Esophagus muscularis mucosa (tissue), 4 donors: ENCODE data around the gene MAD1L1. TPM values are rescaled to one million over a fixed set of nuclear protein-coding genes. Genes with fewer than 3 reads are reported as not detected.

ENCODE experiments used
- DNase-seq: peaks from one replicate; pipeline ENCODE4 v3.0.0-alpha.2; 2017; ENCODE audit errors: extremely low spot score
- H3K27ac ChIP-seq, 4 donors: fragments of 200-600 bp; sonication (generic); replicated peaks in 1 of 4; 1 replicate in 3 of 4; 2 replicates in 1 of 4; pipeline ENCODE4 v1.5.1; 2016 to 2019; ENCODE audit warnings: mild to moderate bottlenecking in 1 of 4
- H3K27me3 ChIP-seq, 4 donors: fragments of 200-600 bp; sonication (generic); one replicate each; pipeline versions ENCODE4 v1.5.1 to v1.6.0; 2016 to 2019
- H3K36me3 ChIP-seq, 4 donors: fragments of 200-600 bp; sonication (generic); one replicate each; pipeline ENCODE4 v1.5.1; 2016 to 2019
- H3K4me1 ChIP-seq, 4 donors: fragments of 200-600 bp; sonication (generic); one replicate each; pipeline ENCODE4 v1.5.1; 2016 to 2019
- H3K4me3 ChIP-seq, 4 donors: fragments of 200-600 bp; sonication (generic); 1 replicate in 2 of 4; 2 replicates in 2 of 4; pipeline ENCODE4 v1.5.1; 2016 to 2019; ENCODE audit warnings: mild to moderate bottlenecking in 4 of 4, moderate library complexity in 1 of 4
- H3K9me3 ChIP-seq, 4 donors: fragments of 200-600 bp; sonication (generic); 1 replicate in 3 of 4; 2 replicates in 1 of 4; pipeline ENCODE4 v1.5.1; 2016 to 2019
- EP300 ChIP-seq: sonication (generic); formaldehyde crosslinking; IDR thresholded peaks from one replicate; pipeline ENCODE4 v1.6.1; 2017; ENCODE audit warnings: antibody characterized with exemption
- POLR2A ChIP-seq: fragments of 450-650 bp; IDR thresholded peaks from one replicate; pipeline ENCODE4 v1.6.1; 2017; ENCODE audit warnings: antibody characterized with exemption, moderate library complexity, mild to moderate bottlenecking, low read depth
- POLR2AphosphoS5 ChIP-seq, 2 donors: sonication (generic); formaldehyde crosslinking; IDR thresholded peaks; one replicate each; pipeline ENCODE4 v1.6.1; 2017; ENCODE audit warnings: antibody characterized with exemption in 2 of 2
- WGBS: methylation state at CpG from one replicate; pipeline ENCODE4 v1.1.5; 2018; 5-methylcytosine and 5-hydroxymethylcytosine counted together
- intact Hi-C: fragments of 100-400 bp; cut with DNase I; formaldehyde crosslinking; loops from one replicate; pipeline ENCODE4 v1.15.1; 2023
- total RNA-seq, 4 donors: library from RNA; depleted of rRNA; stranded (reverse); fragments of >200 nt; gene quantifications; one replicate each; pipeline versions ENCODE4 v1.1.0 to v1.2.1, GENCODE V29; 2016
- TF ChIP-seq, protein P1 (sequence below), 3 experiments: fragments of 200-600 bp in 2 of 3; fragments of 450-650 bp in 1 of 3; sonication (generic) in 2 of 3; IDR thresholded peaks; one replicate each; pipeline ENCODE4 v1.5.1; 2017 to 2019; ENCODE audit warnings: antibody characterized with exemption in 3 of 3, mild to moderate bottlenecking in 2 of 3, moderate library complexity in 1 of 3

Gene MAD1L1
- total RNA-seq, 4 donors from 2014 or later = 22.2 to 33.1 (median 29.5) TPM

DNA sequence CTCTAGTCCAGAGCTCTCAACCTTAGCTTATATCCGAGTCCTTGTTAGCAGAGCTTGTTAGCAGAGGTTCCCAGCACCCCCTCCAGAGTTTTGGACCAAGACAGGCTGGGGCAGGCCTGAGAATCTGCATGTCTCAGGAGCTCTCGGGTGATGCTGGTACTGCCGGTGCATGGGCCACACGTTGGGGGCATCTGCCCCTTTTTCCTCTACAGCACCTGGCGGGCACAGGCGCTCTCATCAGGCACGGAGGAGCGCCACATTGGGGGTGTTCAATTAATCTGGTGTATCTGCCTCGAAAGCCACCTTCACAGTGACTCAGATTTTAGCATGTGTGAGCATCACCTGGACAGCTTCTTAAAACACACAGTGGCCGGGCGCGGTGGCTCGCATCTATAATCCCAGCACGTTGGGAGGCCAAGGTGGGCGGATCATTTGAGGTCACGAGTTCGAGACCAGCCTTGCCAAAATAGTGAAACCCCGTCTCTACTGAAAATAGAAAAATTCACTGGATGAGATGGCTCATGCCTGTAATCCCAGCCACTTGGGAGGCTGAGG is 445.0 kb downstream of the MAD1L1 start:
- no peak overlapping the region for H3K4me3 ChIP-seq
- WGBS = 89% methylated on average over 16 of the region's 18 CpGs
- no peaks in the 10 kb centered on the region for H3K4me1 ChIP-seq
- DNase-seq = peak; percentile 66
- intact Hi-C loops = no loop called here
- H3K36me3 ChIP-seq = no peaks in the 10 kb centered on the region
- no peak overlapping the region for H3K27ac ChIP-seq
- TF ChIP-seq, protein P1, sequence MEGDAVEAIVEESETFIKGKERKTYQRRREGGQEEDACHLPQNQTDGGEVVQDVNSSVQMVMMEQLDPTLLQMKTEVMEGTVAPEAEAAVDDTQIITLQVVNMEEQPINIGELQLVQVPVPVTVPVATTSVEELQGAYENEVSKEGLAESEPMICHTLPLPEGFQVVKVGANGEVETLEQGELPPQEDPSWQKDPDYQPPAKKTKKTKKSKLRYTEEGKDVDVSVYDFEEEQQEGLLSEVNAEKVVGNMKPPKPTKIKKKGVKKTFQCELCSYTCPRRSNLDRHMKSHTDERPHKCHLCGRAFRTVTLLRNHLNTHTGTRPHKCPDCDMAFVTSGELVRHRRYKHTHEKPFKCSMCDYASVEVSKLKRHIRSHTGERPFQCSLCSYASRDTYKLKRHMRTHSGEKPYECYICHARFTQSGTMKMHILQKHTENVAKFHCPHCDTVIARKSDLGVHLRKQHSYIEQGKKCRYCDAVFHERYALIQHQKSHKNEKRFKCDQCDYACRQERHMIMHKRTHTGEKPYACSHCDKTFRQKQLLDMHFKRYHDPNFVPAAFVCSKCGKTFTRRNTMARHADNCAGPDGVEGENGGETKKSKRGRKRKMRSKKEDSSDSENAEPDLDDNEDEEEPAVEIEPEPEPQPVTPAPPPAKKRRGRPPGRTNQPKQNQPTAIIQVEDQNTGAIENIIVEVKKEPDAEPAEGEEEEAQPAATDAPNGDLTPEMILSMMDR (IDR thresholded peaks at IDR 0.05) = no peak
- TF ChIP-seq POLR2A (no peak), EP300 (no peak), POLR2AphosphoS5 (IDR thresholded peaks at IDR 0.05) (no peak)
- peaks cover 0 to 28% (median 22%) of the 10 kb centered on the region in 4 donors for H3K9me3 ChIP-seq
- H3K27me3 ChIP-seq = peaks cover 0 to 42% (median 0%) of the 10 kb centered on the region in 4 donors

DNA sequence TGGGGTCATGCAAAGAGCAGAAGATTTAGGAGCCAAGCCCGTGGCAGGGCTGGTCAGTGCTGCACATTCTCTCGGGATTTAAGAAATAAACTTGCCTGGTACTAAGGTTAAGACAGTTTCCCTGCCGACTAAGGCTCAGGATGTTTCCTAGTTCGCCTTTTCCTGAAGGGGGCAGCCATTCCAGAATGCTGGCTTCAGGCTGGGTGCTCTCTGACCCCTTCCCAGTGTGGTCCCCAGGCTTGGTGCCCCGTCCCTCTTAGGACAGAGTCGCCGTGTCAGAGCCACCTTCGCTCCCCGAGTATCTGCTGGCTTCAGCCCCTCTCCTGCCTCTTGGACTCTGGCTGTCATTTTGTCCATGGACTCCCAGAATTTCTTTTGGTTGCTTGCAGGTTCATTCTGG is 445.5 kb downstream of the MAD1L1 start:
- intact Hi-C loops = no loop called here

GRCh38 chr7:1785839-1786238 is 446.9 kb downstream of the MAD1L1 start:
- 90% methylated on average over 3 of the region's 3 CpGs for WGBS
- Histone ChIP-seq H3K36me3 (no peaks in the 10 kb centered on the region), H3K9me3 (peaks cover 0 to 12% (median 8%) of the 10 kb centered on the region in 4 donors), H3K27ac (no peak overlapping the region), H3K27me3 (peaks cover 0 to 49% (median 0%) of the 10 kb centered on the region in 4 donors), H3K4me1 (no peaks in the 10 kb centered on the region), H3K4me3 (no peak overlapping the region)
- TF ChIP-seq POLR2A = no peak
- no peak for TF ChIP-seq EP300
- TF ChIP-seq POLR2AphosphoS5 (IDR thresholded peaks at IDR 0.05) = no peak
- TF ChIP-seq, protein P1 (IDR thresholded peaks at IDR 0.05) = no peak
- intact Hi-C loops = no loop called here
- peak; percentile 8 for DNase-seq

More for the DNA sequence above, 445.5 kb downstream of the MAD1L1 start:
- Histone ChIP-seq H3K36me3 (no peaks in the 10 kb centered on the region), H3K27ac (no peak overlapping the region), H3K4me3 (no peak overlapping the region), H3K4me1 (no peaks in the 10 kb centered on the region), H3K9me3 (peaks cover 0 to 25% (median 18%) of the 10 kb centered on the region in 4 donors), H3K27me3 (peaks cover 0 to 42% (median 0%) of the 10 kb centered on the region in 4 donors)
- WGBS = 81% methylated on average over 9 of the region's 9 CpGs
- peak; percentile 39 for DNase-seq
- TF ChIP-seq EP300 = no peak
- no peak for TF ChIP-seq POLR2A
- TF ChIP-seq, protein P1 (IDR thresholded peaks at IDR 0.05) = no peak
- no peak for TF ChIP-seq POLR2AphosphoS5 (IDR thresholded peaks at IDR 0.05)

DNA sequence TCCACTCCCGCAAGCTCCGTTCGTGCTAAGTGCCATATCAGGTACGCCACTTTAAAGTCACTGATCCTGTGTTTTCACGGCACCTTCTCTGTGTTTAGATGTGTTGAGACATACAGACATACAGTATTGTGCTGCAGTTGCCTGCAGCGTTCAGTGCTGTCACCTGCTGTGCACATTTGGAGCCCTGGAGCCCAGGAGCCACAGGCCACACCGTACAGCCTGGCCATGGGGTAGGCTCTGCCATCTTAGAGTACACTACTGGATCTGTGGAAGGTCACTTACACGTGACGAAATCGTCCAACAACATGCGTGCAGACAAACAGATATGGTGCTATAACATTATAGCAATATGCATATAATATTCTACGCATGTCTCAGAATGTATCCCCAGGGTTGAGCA is 451.4 kb downstream of the MAD1L1 start:
- Histone ChIP-seq H3K4me1 (no peaks in the 10 kb centered on the region), H3K9me3 (peaks cover 0 to 21% (median 17%) of the 10 kb centered on the region in 4 donors), H3K4me3 (no peak overlapping the region), H3K27me3 (peaks cover 0 to 25% (median 0%) of the 10 kb centered on the region in 4 donors), H3K36me3 (no peaks in the 10 kb centered on the region), H3K27ac (no peak overlapping the region)
- WGBS = 92% methylated on average over 12 of the region's 12 CpGs
- no peak for TF ChIP-seq POLR2A
- no peak for TF ChIP-seq EP300
- TF ChIP-seq, protein P1 (IDR thresholded peaks at IDR 0.05) = no peak
- no peak for TF ChIP-seq POLR2AphosphoS5 (IDR thresholded peaks at IDR 0.05)
- peak; percentile 81 for DNase-seq
- intact Hi-C loops = no loop called here

DNA sequence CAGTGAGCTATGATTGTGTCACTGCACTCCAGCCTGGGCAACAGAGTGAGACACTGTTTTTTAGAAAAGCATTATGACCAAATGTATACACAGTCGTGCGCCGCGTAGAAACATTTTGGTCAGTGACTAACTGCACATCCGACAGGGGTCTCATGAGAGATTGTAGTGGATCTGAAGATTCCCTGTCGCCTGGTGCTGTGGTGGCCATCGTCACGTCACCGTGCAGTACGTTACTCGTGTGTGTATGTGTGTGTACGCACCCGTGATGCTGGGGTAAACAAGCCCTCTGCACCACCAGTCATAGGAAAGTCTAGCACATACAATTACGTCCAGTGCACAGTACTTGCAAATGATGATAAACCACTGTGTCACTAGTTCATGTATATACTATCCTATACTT is 453.3 kb downstream of the MAD1L1 start:
- intact Hi-C loops = no loop called here
- TF ChIP-seq POLR2A = no peak
- TF ChIP-seq, protein P1 (IDR thresholded peaks at IDR 0.05) = no peak
- no peak for TF ChIP-seq EP300
- TF ChIP-seq POLR2AphosphoS5 (IDR thresholded peaks at IDR 0.05) = no peak

More for the DNA sequence above, 453.3 kb downstream of the MAD1L1 start:
- Histone ChIP-seq H3K36me3 (no peaks in the 10 kb centered on the region), H3K4me1 (no peaks in the 10 kb centered on the region), H3K4me3 (no peak overlapping the region), H3K9me3 (peaks cover 0 to 13% (median 9%) of the 10 kb centered on the region in 4 donors), H3K27me3 (peaks cover 0 to 14% (median 0%) of the 10 kb centered on the region in 4 donors), H3K27ac (no peak overlapping the region)
- peak; percentile 50 for DNase-seq
- WGBS = 86% methylated on average over 14 of the region's 14 CpGs
